Iris pigment epithelial cell (primary cell): ENCODE results near the gene NTRK3.

Source experiments
- DNase-seq: peaks from one replicate; pipeline ENCODE4 v3.0.0-alpha.2; 2011; ENCODE audit warnings: low read depth

Gene NTRK3

DNA sequence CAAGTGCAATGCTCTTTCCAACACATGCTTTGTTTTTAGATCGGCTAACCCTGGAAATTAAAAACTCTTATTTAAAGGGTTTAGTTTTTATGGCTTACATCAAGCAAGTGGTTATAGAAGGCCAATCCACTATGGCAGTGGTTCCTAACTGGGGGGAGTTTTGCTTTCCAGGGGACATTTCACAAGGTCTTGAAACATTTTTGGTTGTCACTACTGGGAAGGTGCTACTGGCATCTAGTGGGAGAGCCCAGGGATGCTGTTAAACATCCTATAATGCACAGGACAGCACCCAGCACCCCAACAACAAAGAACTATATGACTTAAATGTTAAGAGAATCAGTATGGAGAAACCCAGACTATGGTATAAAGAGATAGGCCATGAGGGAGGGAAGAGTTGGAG is 439.0 kb downstream of the NTRK3 start:
- DNase-seq, result no peak

DNA sequence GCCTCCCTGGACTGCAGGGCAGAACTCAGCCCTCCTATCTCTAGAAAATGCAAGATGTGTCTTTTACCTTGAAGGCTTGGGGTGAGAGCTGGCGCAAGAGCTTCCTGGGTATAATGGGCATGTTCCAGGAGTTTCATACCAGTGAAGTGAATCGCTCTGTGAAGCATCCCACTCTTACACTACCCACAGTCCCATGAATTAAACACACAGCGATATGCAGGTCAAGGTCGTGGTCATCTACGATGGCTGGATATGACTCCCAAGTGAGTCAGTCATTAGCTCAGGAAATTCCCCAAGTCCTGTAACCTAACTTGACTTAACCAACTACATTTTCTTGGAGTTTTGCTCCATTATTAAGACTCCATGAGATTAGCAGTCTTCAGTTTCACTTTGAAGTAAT is 439.7 kb downstream of the NTRK3 start:
- DNase-seq, result peak; percentile 88

DNA sequence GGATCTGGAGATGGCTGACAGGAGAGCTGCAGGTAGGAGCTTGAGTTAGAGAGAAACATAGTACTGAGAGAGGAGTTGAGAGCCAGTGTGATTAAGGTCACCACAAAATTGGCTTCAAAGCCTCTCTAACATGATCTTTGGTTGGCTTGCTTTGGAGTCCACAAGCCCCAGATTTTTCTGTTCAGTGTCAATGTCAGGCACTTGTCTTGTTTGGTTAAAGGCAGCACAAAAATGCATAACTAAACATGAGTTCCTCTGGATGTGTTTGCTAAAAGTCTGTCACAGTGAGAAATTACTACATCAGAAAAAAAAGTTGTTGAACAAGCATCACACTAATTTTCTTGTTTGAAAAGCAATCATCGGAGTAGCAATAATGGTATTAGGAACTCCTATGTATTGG is 440.5 kb downstream of the NTRK3 start:
- no peak for DNase-seq
